Measurements from ENCODE around the gene OAS1. TPM values are rescaled to one million over a fixed set of nuclear protein-coding genes. Genes with fewer than 3 reads are reported as not detected.

Gene OAS1
- total and polyA plus RNA-seq, 2 donors (not counting 3 experiments of a cell fraction or from before 2014, with no cell fraction given), result 5.7 to 6.4 TPM

- ChIA-PET CTCF (interaction anchor here (1.4 kb wide), 1 partner anchor 23 kb away, joined by 3 read pairs; the partner anchor contains the start of gene OAS3), POLR2A (no interaction called here)
- TF ChIP-seq JUN (IDR thresholded peaks at IDR 0.05; ENCODE audit: borderline replicate concordance, insufficient read depth, insufficient read length, low read depth) (no peak), MAX (IDR thresholded peaks at IDR 0.05; ENCODE audit: insufficient read depth, insufficient read length) (no peak), POLR2AphosphoS5 (IDR thresholded peaks at IDR 0.05; ENCODE audit: insufficient read depth, low read depth, low read length) (no peak), FOS (IDR thresholded peaks at IDR 0.05; ENCODE audit: borderline replicate concordance, insufficient read depth, low read length) (no peak), CTCF (IDR thresholded peaks at IDR 0.05; ENCODE audit: extremely low read depth in 1 of 2, insufficient read depth in 1 of 2, low read depth in 1 of 2, low read length in 2 of 2) (no peak), EZH2 (IDR thresholded peaks at IDR 0.05; ENCODE audit: borderline replicate concordance, low read depth, low read length, severe bottlenecking) (no peak), MYC (IDR thresholded peaks at IDR 0.05; ENCODE audit: low read depth, low read length) (no peak), POLR2A (IDR thresholded peaks at IDR 0.05; ENCODE audit: low read depth, low read length) (no peak), GATA2 (IDR thresholded peaks at IDR 0.05; ENCODE audit: insufficient read depth, insufficient read length, low read depth, low read length) (no peak)
- H3K36me3 ChIP-seq (ENCODE audit: control insufficient read depth in 2 of 2, extremely low read depth in 1 of 2, insufficient read depth in 2 of 2, low read length in 2 of 2), result no peaks in the 10 kb centered on the region
- no peaks in the 10 kb centered on the region for H3K79me2 ChIP-seq (ENCODE audit: control insufficient read depth, insufficient read depth, low read length)
- H3K4me3 ChIP-seq (replicated peaks in 1 of 3; ENCODE audit: insufficient read depth in 1 of 3, low read depth in 1 of 3, low read length in 3 of 3), result no peak overlapping the region
- no peak overlapping the region for H3K9ac ChIP-seq (replicated peaks; ENCODE audit: extremely low read depth, insufficient read depth, low read length)
- intact Hi-C loops (cut with micrococcal nuclease) (no loop called here), dilution Hi-C loops (cut with MboI; ENCODE audit: extremely low pct_ligation_motif_present, low sequenced_read_pairs) (no loop called here)
- no peaks in the 10 kb centered on the region for H4K20me1 ChIP-seq (replicated peaks; ENCODE audit: control insufficient read depth, extremely low read depth, insufficient read depth, low read length)
- H3K9me3 ChIP-seq (replicated peaks; ENCODE audit: control insufficient read depth, insufficient read depth, low read length), result no peaks in the 10 kb centered on the region
- no TSS peak for BruUV-seq (replicated peaks)
- FAIRE-seq, result no peak
- H2AFZ ChIP-seq (ENCODE audit: low read depth, low read length), result no peak overlapping the region
- H3K4me2 ChIP-seq (ENCODE audit: insufficient read depth, low read length), result no peak overlapping the region
- H3K27me3 ChIP-seq (ENCODE audit: control insufficient read depth in 2 of 2, insufficient read depth in 2 of 2, low read length in 2 of 2), result no peaks in the 10 kb centered on the region
- no peak overlapping the region for H3K27ac ChIP-seq (ENCODE audit: insufficient read depth, low read depth, low read length)
- DNase-seq (ENCODE audit: low read depth, low spot score), result no peak
- H3K9me1 ChIP-seq (replicated peaks; ENCODE audit: control insufficient read depth, extremely low read depth, insufficient read depth, low read length), result no peaks in the 10 kb centered on the region
- no peaks in the 10 kb centered on the region for H3K4me1 ChIP-seq (ENCODE audit: control insufficient read depth, extremely low read depth, insufficient read depth, low read length)
Observed at GRCh38 chr12:112961074-112961473, 54.3 kb downstream of the OAS1 start.

Measured in endothelial cell of umbilical vein (primary cell).